ENCODE data around the gene CAPZB.

CAPZB gene

GRCh38 chr1:19382222-19382621 lies 103.1 kb downstream of the CAPZB start:
- Histone ChIP-seq H3K9ac (ENCODE audit: low read depth, low read length) (no peak overlapping the region), H3K9me3 (ENCODE audit: control insufficient read depth, insufficient read depth, low read length) (no peaks in the 10 kb centered on the region), H3K36me3 (ENCODE audit: insufficient read depth, low read length) (peaks cover 23% of the 10 kb centered on the region), H3K4me1 (ENCODE audit: insufficient read depth, low read length) (no peaks in the 10 kb centered on the region)

- Histone ChIP-seq H3K4me1 (ENCODE audit: insufficient read depth, low read length) (no peaks in the 10 kb centered on the region), H3K9ac (ENCODE audit: low read depth, low read length) (no peak overlapping the region), H3K9me3 (ENCODE audit: control insufficient read depth, insufficient read depth, low read length) (no peaks in the 10 kb centered on the region), H3K36me3 (ENCODE audit: insufficient read depth, low read length) (peaks cover 31% of the 10 kb centered on the region)
Observed at GRCh38 chr1:19381261-19381660, 104.1 kb downstream of the CAPZB start.

GRCh38 chr1:19377812-19378718 lies 107.3 kb downstream of the CAPZB start:
- Histone ChIP-seq H3K36me3 (ENCODE audit: insufficient read depth, low read length) (peaks cover 34% of the 10 kb centered on the region), H3K4me1 (ENCODE audit: insufficient read depth, low read length) (no peaks in the 10 kb centered on the region), H3K9me3 (ENCODE audit: control insufficient read depth, insufficient read depth, low read length) (no peaks in the 10 kb centered on the region), H3K9ac (ENCODE audit: low read depth, low read length) (no peak overlapping the region)

GRCh38 chr1:19376428-19377372 lies 108.6 kb downstream of the CAPZB start:
- Histone ChIP-seq H3K4me1 (ENCODE audit: insufficient read depth, low read length) (no peaks in the 10 kb centered on the region), H3K36me3 (ENCODE audit: insufficient read depth, low read length) (peaks cover 34% of the 10 kb centered on the region)

GRCh38 chr1:19375631-19376400 lies 109.5 kb downstream of the CAPZB start:
- H3K36me3 ChIP-seq (ENCODE audit: insufficient read depth, low read length): peaks cover 34% of the 10 kb centered on the region
- no peaks in the 10 kb centered on the region for H3K4me1 ChIP-seq (ENCODE audit: insufficient read depth, low read length)
- no peak overlapping the region for H3K9ac ChIP-seq (ENCODE audit: low read depth, low read length)
- no peaks in the 10 kb centered on the region for H3K9me3 ChIP-seq (ENCODE audit: control insufficient read depth, insufficient read depth, low read length)

More at GRCh38 chr1:19376428-19377372, 108.6 kb downstream of the CAPZB start:
- Histone ChIP-seq H3K9ac (ENCODE audit: low read depth, low read length) (no peak overlapping the region), H3K9me3 (ENCODE audit: control insufficient read depth, insufficient read depth, low read length) (no peaks in the 10 kb centered on the region)

GRCh38 chr1:19374926-19375325 lies 110.4 kb downstream of the CAPZB start:
- H3K36me3 ChIP-seq (ENCODE audit: insufficient read depth, low read length): peaks cover 30% of the 10 kb centered on the region
- no peaks in the 10 kb centered on the region for H3K9me3 ChIP-seq (ENCODE audit: control insufficient read depth, insufficient read depth, low read length)
- H3K4me1 ChIP-seq (ENCODE audit: insufficient read depth, low read length): no peaks in the 10 kb centered on the region
- H3K9ac ChIP-seq (ENCODE audit: low read depth, low read length): no peak overlapping the region

- Histone ChIP-seq H3K9me3 (ENCODE audit: control insufficient read depth, insufficient read depth, low read length) (no peaks in the 10 kb centered on the region), H3K4me1 (ENCODE audit: insufficient read depth, low read length) (no peaks in the 10 kb centered on the region), H3K36me3 (ENCODE audit: insufficient read depth, low read length) (peaks cover 29% of the 10 kb centered on the region), H3K9ac (ENCODE audit: low read depth, low read length) (no peak overlapping the region)
Observed at GRCh38 chr1:19374083-19374801, 111.1 kb downstream of the CAPZB start.

GRCh38 chr1:19373211-19374082 lies 111.9 kb downstream of the CAPZB start:
- H3K36me3 ChIP-seq (ENCODE audit: insufficient read depth, low read length): peaks cover 25% of the 10 kb centered on the region
- H3K4me1 ChIP-seq (ENCODE audit: insufficient read depth, low read length): no peaks in the 10 kb centered on the region
- H3K9me3 ChIP-seq (ENCODE audit: control insufficient read depth, insufficient read depth, low read length): no peaks in the 10 kb centered on the region
- no peak overlapping the region for H3K9ac ChIP-seq (ENCODE audit: low read depth, low read length)

- H3K4me1 ChIP-seq (ENCODE audit: insufficient read depth, low read length): no peaks in the 10 kb centered on the region
- H3K9me3 ChIP-seq (ENCODE audit: control insufficient read depth, insufficient read depth, low read length): no peaks in the 10 kb centered on the region
- peaks cover 18% of the 10 kb centered on the region for H3K36me3 ChIP-seq (ENCODE audit: insufficient read depth, low read length)
- H3K9ac ChIP-seq (ENCODE audit: low read depth, low read length): no peak overlapping the region
Observed at GRCh38 chr1:19372602-19373001, 112.7 kb downstream of the CAPZB start.

GRCh38 chr1:19372136-19372514 lies 113.2 kb downstream of the CAPZB start:
- H3K36me3 ChIP-seq (ENCODE audit: insufficient read depth, low read length): peaks cover 13% of the 10 kb centered on the region; the same call in 1 of the 2 replicates
- H3K9me3 ChIP-seq (ENCODE audit: control insufficient read depth, insufficient read depth, low read length): no peaks in the 10 kb centered on the region
- H3K4me1 ChIP-seq (ENCODE audit: insufficient read depth, low read length): no peaks in the 10 kb centered on the region
- H3K9ac ChIP-seq (ENCODE audit: low read depth, low read length): no peak overlapping the region

GRCh38 chr1:19371226-19372135 lies 113.9 kb downstream of the CAPZB start:
- no peaks in the 10 kb centered on the region for H3K9me3 ChIP-seq (ENCODE audit: control insufficient read depth, insufficient read depth, low read length)
- no peak overlapping the region for H3K9ac ChIP-seq (ENCODE audit: low read depth, low read length)
- H3K36me3 ChIP-seq (ENCODE audit: insufficient read depth, low read length): peaks cover 7% of the 10 kb centered on the region; the same call in 1 of the 2 replicates
- no peaks in the 10 kb centered on the region for H3K4me1 ChIP-seq (ENCODE audit: insufficient read depth, low read length)

Measured in ES-I3 (cell line).